HG03432 (cell line): Measurements from ENCODE around the gene NAMPT.
"Not testable (repeated sequence)": the region's sequence is repeated elsewhere in the genome, so short reads cannot be mapped to it uniquely, and the experiment has no call there.

Experiments
- ATAC-seq: cut with Tn5 transposase; IDR thresholded peaks from one replicate; pipeline ENCODE4 v1.9.1; 2021; ENCODE audit warnings: mild to moderate bottlenecking, moderate library complexity; ENCODE audit not compliant: unreplicated experiment

The NAMPT gene

DNA sequence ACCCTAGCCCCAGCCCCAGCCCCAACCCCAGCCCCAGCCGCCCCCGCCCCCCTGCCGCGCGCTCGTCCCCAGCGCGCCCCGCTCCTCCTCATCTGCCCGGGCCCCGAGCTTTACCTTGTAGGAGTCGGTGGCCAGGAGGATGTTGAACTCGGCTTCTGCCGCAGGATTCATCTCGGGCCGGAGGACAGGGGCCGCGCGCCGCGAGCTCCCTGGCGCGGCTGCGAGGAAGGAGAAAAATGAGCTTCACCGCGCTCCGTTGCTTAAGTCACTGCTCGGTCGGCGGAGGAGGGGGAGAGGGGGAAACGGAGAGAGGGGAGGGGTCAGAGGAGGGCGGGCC is at the start of gene NAMPT:
Gene NAMPT (minus strand): TSS at position 270 of the 337 bp plus-strand sequence. CDS start 99 bp downstream, at position 171.
- no peak for ATAC-seq

DNA sequence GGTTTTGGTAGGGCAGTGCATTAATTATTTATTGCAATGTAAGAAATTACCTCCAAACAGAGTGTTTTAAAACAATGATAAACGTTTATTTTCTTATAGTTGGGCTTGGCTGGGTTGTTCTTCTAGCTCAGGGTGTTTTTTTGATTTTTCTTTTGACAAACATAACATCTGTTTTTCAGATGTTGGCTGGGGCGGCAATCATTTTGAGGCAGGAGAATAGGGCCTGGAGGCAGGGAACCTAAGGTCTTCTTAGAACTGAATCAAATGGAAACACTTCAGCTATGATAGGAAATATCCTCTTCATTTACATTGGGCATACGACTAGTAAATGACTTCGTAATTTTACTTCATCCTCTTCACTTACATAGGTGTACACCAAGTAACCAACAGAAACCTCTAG is 47.4 kb upstream of the NAMPT start:
- ATAC-seq, result no peak

DNA sequence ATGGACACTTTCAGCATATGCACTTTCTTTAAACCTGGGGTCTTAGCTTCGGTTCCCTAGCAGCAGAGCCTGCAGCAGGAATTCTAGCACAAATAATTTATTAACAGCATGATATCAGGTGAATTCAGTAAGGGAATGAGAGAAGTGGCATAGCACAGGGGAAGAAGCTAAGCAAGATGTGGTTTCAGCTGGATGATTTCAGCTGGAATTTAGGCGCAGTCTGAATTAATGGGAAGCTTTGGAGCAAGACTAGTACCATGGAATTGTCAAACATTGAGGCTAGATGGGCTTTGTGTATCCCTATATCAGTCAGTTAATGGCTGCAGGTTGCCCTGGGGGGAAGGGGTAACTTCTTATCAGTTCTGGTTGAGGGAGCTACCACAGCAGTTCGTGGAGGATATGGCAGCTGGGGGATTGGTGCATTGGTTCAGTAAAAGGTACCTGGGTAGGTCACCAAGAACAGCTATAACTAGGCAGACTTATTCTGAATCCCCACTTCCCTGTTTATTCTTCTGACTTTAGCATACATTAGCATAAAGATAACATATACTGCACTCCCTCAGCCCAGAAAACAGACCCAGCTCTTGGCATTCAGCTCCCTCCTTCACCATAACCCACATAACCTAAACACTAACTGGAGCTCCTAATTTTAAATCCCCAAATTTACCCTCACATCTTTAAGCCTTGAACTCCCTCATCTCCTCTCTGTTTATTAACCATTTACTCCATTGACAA is 46.8 kb upstream of the NAMPT start:
- no peak for ATAC-seq

DNA sequence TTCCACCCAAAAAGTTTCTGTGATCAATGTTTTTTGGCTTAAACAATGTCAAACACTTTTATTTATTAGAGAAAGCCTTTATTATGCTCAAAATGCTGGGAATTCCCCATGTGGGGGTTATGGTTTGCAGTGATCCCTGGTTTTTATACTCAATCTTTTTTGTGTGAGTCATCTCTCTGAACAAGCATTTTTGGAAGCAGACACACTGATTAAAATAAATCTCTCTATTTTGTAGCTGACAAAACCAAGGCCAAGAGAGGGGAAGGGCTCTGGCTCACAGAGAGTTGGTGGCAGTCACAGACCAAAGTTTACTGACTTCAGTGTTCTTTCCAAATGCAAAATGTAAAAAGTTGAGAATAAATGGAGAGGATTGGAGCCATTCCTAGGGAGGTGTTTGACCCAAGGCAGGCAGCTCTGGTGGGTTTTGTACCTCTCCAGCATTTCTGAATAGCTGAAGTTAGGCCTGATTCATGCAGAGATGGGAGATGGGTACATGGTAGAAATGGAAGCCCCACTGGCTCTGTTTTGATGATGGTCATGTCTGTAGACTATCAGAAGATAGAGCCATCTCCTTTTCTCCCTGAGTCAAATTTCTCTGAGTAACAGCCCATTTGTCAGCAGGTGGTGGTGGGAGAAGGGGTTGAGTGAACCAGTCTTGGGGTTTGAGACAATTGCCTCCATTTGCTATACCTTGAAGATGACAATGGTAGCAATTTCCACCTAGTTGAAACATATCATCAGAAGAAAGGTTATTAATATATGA is 45.4 kb upstream of the NAMPT start:
- no peak for ATAC-seq

DNA sequence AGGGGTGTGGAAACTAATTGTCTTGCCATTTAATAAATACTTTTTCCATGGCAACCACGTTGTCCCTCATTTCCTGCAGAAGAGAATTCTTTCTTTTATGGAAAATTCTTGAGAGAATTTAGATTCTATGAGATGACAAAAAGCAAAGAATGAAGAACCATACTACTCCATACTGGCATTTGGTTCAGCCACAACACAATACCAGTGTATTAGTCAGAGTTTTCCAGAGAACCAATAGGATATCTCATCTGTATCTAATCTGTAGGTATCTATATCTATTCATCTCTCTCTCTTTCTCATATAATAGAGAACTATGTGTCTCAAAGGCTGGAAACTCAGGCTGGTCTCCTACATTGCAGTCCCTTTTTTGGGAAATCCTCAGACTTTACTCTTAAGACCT is 44.6 kb upstream of the NAMPT start:
- no peak for ATAC-seq

DNA sequence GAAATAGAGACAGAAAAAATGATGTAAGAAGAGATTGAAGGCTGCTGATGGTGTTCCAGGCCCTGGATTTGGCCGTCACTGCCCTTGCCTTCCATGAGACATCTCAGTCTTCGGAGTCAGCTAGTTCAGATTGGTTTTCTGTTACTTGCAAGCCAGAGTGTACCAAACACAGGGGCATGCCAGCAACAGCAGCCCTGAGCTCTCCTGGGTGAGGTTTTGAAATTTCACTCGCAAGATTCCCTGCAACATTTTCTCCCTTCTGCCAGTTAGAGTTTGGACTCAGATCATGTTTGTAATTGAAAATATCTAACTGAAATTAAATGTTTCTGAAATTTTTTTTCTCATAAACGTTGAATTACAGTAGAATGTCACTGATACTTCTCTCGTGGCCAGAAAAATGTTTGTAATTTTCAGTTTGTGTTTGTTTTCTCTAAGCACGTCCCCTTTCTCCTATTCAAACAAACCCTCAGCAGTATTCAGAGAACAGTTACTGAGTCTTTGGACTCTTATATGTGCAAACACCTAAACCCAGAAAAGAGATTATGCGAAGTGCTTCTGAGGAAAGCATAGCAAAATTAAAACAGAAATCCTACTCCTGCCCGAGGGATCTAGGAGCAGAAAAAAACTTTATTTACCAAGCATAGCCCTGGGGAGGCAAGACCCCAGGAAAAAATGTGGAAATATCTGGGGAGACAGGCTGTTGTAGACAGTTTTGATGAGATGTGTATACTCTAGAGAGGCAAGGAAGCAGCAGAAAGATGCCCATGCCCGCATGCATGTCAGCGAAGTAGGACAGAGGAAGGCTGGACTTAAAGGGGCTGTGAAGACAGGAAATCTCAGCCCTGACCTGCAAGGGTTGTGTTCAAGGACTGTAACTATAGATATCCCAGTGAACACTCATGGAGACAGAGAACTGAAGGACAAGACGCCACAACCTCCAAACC is 43.0 kb upstream of the NAMPT start:
- no peak for ATAC-seq

DNA sequence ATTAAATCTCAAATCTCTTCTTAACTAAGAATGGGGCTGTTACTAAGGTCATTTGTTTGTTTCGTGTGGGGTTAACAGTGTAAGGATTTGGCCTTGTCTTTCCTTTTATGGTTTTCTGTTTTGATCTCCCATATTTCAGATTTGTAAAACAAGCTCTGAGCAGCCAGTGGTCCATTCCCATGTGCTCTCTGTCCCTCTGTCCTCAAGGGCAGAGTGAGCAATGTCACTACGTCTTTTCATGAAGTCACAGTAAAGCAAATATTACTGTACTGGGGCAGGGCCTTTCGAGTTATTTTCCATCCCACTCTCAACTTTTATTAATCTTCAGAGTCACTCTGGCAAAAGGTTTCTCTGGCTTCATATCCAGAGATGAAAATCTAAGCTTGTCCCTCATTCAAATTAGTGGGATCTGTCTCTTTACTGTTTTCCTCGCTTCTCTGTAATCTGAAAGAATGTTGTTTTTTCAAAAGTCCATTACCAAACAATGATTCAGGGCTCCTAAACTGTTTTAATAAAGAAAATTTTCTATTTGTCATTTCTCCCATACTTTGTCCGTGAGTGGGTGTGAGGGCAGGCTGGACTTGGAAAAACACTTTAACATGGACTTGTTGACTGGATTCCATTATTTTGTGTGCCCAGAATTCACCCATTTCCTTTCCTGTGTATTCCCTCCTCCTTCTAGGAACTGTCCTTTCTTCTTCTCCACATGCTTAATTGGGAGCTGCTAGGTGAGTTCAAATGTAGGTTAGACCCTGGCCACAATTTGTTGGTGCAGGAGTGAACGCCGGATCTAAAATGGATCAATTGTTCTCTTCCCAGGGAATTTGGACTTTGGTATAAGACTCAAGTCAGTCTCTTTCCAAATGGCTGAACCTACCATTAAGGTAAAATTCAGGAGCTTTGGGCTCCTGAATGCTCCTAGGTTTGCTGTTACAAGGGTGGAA is 42.1 kb upstream of the NAMPT start:
- ATAC-seq, result no peak

DNA sequence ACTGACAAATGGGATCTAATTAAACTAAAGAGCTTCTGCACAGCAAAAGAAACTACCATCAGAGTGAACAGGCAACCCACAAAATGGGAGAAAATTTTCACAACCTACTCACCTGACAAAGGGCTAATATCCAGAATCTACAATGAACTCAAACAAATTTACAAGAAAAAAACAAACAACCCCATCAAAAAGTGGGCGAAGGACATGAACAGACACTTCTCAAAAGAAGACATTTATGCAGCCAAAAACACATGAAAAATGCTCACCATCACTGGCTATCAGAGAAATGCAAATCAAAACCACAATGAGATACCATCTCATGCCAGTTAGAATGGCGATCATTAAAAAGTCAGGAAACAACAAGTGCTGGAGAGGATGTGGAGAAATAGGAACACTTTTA is 39.7 kb upstream of the NAMPT start:
- ATAC-seq, result not testable (repeated sequence)

DNA sequence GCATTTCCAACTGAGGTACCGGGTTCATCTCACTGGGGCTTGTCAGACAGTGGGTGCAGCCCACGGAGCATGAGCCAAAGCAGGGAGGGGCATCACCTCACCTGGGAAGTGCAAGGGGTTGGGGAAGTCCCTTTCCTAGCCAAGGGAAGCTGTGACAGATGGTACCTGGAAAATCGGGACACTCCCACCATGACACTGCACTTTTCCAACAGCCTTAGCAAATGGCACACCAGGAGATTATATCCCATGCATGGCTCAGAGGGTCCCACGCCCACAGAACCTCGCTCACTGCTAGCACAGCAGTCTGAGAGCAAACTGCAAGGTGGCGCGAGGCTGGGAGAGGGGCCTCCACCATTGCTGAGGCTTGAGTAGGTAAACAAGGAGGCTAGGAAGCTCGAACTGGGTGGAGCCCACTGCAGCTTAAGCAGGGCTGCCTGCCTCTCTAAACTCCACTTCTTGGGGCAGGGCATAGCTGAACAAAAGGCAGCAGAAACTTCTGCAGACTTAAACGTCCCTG is 35.5 kb upstream of the NAMPT start:
- not testable (repeated sequence) for ATAC-seq

DNA sequence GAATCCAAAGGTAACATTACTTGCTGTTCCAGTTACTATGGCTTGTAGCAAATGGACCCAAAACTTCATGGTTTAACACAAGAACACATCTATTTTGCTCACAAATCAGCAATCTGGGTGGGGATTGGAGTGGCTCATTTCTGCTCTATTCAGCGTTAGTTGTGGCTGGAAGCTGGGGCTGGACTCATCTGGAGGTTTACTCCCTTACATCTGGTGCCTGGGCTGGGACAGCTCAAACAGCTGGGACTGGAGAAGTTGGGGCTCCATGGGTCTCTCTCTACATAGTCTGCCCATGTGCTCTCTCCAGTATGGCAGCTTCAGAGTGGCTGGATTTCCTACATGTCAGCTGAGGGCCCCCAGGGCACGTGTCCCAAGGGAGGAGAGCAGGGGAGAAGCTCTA is 33.7 kb upstream of the NAMPT start:
- no peak for ATAC-seq

DNA sequence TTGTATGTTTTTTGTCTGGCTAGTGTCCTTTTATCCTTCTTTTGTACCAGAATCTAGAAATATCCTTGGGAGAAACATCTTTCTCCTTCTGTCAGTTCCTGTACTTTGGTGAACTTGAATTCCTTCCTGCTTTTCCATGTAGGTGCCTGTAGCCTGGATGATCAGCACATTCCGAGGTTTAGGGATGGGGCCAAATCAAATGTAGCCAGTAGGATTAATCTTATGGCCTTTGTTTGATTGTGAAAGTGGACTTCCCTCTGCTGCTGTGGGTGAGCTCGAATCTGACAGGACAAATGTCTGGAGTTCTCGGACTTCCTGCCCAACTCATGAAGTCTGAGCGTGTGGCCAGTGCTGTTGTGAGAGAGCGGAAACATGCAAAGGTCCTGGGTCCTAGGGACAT is 33.2 kb upstream of the NAMPT start:
- ATAC-seq, result no peak

DNA sequence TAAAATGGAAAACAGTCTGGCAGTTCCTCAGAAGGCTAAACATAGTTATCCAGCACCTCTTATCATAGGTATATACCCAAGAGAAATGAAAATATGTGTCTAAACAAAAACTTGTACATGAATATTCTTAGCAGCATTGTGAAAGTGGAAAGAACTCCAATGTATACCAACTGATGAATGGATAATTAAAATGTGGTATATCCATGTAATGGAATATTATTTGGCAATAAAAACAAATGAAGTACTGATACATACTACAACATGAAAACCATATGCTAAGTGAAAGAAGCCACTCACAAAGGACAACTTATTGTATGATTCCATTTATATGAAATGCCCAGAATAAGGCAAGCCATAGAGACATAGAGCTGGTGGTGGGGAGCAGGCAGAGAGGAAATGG is 32.2 kb upstream of the NAMPT start:
- no peak for ATAC-seq

DNA sequence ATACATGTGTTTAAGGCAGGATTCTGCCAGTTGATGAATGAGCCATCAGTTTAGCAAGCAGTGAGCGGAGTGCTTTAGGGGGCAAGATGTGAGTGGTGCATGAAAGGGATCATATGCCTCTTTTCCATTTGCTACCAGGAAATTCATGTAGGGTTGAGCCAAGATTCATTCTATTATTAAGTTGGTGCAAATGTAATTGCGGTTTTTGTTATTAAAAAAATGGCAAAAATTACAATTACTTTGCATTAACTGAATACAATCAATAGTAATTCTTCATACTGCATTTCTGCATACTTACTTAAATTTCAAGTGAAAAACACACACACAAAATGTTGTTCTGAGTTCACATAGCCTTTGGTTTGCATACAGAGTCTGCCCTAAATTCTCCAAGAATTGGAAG is 30.1 kb upstream of the NAMPT start:
- no peak for ATAC-seq

DNA sequence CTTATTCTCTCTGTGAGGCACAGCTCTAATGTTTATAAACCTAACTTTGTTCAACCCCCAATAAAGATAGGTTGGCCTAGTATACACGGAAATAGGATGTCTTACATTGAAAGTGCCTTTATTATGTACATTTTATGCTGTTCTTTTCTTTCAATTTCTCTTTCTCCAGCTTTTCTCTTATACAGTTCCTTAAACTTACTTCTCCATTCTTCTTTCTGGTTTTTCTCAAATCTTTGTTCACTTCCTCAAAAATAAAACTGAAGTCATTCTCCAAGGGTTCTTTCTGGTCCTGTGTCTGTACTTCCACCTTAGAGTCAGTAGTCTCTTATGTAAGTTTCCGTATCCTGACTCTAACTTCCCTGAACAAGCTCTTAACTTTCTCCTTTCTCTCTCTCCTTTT is 29.2 kb upstream of the NAMPT start:
- no peak for ATAC-seq

DNA sequence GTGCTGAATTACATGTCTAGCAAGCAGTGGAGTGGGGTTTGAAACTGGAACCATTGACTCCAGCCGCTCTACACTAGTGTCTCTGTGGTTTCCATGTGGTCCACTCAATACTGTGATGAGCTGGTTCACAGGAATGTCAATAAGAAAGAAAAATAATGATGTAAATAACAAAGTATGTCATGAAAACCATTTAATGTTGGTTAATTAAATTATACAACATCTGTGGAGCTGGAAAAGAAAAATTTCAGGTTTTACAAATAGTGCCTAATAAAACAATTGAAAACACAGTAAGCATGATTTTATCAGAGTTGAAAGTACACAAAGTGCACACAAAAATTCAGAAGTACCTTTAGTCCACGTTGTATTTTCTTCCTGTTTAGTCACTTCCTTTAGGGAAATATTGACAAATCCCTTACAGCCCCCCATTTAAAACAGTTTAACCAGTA is 28.7 kb upstream of the NAMPT start:
- ATAC-seq, result no peak

DNA sequence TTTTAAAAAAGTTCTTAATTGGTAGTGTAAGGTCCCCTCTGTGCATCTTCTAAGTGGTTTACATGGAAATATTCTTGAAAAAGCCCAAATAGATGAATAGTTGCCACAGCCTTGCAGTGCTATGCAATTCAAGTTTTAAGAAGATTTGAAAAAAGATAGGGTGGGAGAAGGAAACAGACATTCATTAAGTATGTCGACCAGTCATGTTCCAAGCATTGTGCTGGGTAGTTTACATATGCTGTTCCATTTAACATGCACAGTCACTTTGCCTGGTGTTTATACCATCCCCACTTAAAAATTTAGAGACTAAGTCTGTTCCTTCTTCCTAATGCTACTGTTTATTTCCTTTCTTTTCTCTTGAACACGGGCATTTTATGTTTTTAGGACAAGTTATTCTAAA is 28.1 kb upstream of the NAMPT start:
- no peak for ATAC-seq

DNA sequence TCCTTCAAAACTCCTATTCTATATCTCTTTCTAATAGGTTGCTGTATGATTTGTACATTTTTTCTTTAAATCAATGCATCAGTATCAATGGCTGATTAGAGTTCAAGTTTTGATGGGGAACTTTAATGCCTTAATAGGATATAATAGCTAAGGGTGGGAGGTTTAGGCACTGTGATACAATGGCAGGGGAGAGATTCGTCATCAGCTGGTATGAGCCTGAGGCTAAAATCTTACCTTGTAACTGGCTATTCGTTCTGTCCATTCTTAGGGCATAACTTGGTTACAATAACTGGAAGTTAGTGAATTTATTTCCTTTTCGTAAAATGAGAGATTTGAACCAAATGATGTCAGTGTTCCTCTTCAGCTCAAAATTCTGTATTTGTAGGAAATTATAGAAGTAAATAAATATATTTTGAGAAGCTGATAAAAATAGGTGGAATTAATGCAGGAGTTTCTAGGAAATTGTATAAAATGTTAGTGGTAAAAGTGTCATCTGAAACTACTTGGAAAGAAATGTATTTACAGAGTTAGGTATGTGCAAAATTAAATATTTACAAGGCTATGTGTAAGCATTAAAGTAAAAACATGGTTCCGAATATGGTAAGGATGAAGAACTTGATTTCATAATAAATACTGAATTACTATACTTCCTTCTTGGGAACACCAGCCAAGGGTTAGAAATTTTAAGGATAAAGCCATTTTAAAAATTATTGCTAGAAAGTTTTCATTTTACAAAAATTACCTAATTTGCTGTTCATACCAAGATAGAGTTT is 27.5 kb upstream of the NAMPT start:
- ATAC-seq, result no peak

DNA sequence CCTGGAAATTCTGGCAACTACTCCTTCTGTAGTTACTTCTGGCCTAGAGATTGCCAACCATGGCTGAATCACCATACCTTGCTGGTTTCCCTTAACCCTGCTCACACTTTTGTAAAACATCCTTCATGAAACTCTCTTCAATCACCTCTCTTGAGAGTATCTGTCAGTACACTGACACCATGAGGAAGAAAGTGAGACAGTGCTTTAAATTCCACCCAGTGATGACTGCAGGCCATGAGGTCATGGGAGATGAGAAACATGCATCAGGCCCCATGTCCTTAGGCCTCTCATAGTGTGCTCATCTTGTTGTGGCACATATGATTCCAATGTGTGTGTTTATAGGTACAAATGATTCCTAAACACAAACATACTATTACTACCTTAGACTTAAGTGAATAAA is 24.6 kb upstream of the NAMPT start:
- ATAC-seq, result no peak

DNA sequence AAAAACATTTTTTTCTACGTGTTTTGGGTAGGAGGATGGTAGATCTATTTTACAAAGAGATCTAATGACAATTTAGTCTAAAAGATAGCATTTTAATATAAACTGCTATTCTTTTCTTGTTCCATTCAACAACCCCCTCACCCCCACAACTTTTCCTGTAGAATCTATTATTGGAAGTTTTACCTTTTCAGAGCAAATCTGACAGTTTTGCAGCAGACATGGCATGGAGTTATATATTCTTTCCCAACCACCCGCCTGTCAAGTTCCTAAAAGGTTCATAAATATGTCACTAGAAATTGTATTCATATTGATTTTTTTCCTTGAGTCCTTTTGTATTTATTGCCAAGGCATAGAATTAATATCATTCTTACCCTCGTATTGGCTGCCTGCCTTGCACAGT is 21.5 kb upstream of the NAMPT start:
- no peak for ATAC-seq
